Adrenal gland (tissue), 12 donors: ENCODE data around the gene WWOX. TPM values are rescaled to one million over a fixed set of nuclear protein-coding genes. Genes with fewer than 3 reads are reported as not detected.

Source experiments
- DNase-seq, 7 donors: peaks; one replicate each; pipeline ENCODE4 v3.0.0-alpha.2; 2019 to 2020
- H3K27ac ChIP-seq, 5 donors: fragments of 200-600 bp; sonication (generic) in 4 of 5; 1 replicate in 3 of 5; 2 replicates in 2 of 5; pipeline versions ENCODE4 v1.5.1 to v1.8.0; 2016 to 2020; ENCODE audit warnings: mild to moderate bottlenecking in 1 of 5
- H3K27me3 ChIP-seq: fragments of 200-600 bp; 2 replicates; pipeline ENCODE4 v1.8.0; 2021
- H3K36me3 ChIP-seq, 2 donors: fragments of 200-600 bp; replicated peaks in 1 of 2; 1 replicate in 1 of 2; 2 replicates in 1 of 2; pipeline versions ENCODE4 v1.5.1 to v1.8.0; 2018 to 2022
- H3K4me1 ChIP-seq, 2 donors: fragments of 200-600 bp; replicated peaks in 1 of 2; 1 replicate in 1 of 2; 2 replicates in 1 of 2; pipeline versions ENCODE4 v1.5.1 to v1.8.0; 2018 to 2021
- H3K4me3 ChIP-seq, 4 donors: fragments of 200-600 bp; sonication (generic) in 3 of 4; one replicate each; pipeline ENCODE4 v1.5.1; 2016 to 2018
- H3K9me3 ChIP-seq, 3 donors: fragments of 200-600 bp; sonication (generic) in 1 of 3; replicated peaks in 1 of 3; 1 replicate in 2 of 3; 2 replicates in 1 of 3; pipeline versions ENCODE4 v1.5.1 to v1.8.0; 2016 to 2021
- POLR2A ChIP-seq, 2 donors: fragments of 450-650 bp; IDR thresholded peaks; one replicate each; pipeline ENCODE4 v1.6.1; 2017; ENCODE audit warnings: antibody characterized with exemption in 2 of 2, mild to moderate bottlenecking in 2 of 2, moderate library complexity in 1 of 2
- WGBS, 4 donors: extraction: QIAGEN DNeasy Blood & Tissue Kit in 2 of 4; methylation state at CpG; one replicate each; pipeline versions ENCODE4 v1.1.5 to v1.1.7; 2013 to 2017; 5-methylcytosine and 5-hydroxymethylcytosine counted together
- intact Hi-C, 2 donors: fragments of 100-400 bp; cut with DNase I; formaldehyde crosslinking; loops; one replicate each; pipeline versions ENCODE4 v1.14.1 to v1.15.0; 2022 to 2023
- polyA plus RNA-seq, 3 donors: library from polyadenylated mRNA; stranded (reverse); fragments of 200-250 nt in 2 of 3; fragments of 350-450 nt in 1 of 3; fragmentation: Illumina TruSeq in 1 of 3; extraction: RNeasy Lipid Tissue Mini Kit (QIAGEN cat#74804) in 1 of 3; gene quantifications; one replicate each; pipeline ENCODE4 v1.2.3, GENCODE V29; 2013 to 2014
- total RNA-seq, 9 donors: library from RNA; depleted of rRNA in 4 of 9; stranded (reverse); fragments of >200 nt in 4 of 9; fragments of 120-200 nt in 1 of 9; fragmentation: NEBNext Ultra II Directional in 1 of 9; extraction: Animal tissue kit (Norgen Biotek cat#: 25700) in 1 of 9; gene quantifications; one replicate each; pipeline versions ENCODE4 v1.1.0 to v1.2.4, GENCODE V29; 2013 to 2023
- TF ChIP-seq, protein P1 (sequence below), 6 experiments: fragments of 450-650 bp in 4 of 6; fragments of 200-600 bp in 2 of 6; sonication (generic) in 1 of 6; IDR thresholded peaks; 1 replicate in 5 of 6; 2 replicates in 1 of 6; pipeline versions ENCODE4 v1.5.1 to v1.8.0; 2016 to 2021; ENCODE audit warnings: antibody characterized with exemption in 6 of 6, mild to moderate bottlenecking in 2 of 6, moderate library complexity in 1 of 6
- donor health status: healthy with polysubstance abuse.
- donor health status: Bipolar disorder and iron deficiency.
- donor health status: DM: yes; HTN: yes; CAD: no.
- donor health status: DM: no; HTN: no; CAD: no.
- donor health status: DM: no; HTN: no; CAD: no.
- donor health status: DM: yes; HTN: yes; CAD: no.

Gene WWOX
- total and polyA plus RNA-seq, 12 donors: 11.8 to 74.6 (median 20.5) TPM

DNA sequence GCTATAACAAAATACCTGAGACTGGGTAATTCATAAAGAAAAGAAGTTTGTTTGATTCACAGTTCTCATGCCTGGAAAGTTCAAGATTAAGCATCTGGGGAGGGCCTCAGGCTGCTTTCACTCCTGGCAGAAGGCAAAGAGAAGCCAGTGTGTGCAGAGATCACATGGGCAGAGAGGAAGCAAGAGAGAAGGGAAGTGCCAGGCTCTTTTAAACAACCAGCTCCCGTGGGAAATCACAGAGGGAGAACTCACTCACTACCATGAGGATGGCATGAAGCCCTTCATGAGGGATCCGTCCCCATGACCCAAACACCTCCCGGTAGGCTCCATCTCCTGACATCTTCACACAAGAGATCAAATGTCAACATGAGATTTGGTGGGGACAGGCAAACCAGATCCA lies 999.5 kb downstream of the WWOX start:
- no peak overlapping the region for H3K4me3 ChIP-seq
- H3K9me3 ChIP-seq: no peaks in the 10 kb centered on the region
- WGBS, 4 donors: 74 to 83% (median 77%) methylated on average over 3 of the region's 3 CpGs
- TF ChIP-seq, protein P1, sequence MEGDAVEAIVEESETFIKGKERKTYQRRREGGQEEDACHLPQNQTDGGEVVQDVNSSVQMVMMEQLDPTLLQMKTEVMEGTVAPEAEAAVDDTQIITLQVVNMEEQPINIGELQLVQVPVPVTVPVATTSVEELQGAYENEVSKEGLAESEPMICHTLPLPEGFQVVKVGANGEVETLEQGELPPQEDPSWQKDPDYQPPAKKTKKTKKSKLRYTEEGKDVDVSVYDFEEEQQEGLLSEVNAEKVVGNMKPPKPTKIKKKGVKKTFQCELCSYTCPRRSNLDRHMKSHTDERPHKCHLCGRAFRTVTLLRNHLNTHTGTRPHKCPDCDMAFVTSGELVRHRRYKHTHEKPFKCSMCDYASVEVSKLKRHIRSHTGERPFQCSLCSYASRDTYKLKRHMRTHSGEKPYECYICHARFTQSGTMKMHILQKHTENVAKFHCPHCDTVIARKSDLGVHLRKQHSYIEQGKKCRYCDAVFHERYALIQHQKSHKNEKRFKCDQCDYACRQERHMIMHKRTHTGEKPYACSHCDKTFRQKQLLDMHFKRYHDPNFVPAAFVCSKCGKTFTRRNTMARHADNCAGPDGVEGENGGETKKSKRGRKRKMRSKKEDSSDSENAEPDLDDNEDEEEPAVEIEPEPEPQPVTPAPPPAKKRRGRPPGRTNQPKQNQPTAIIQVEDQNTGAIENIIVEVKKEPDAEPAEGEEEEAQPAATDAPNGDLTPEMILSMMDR (IDR thresholded peaks at IDR 0.05): no peak
- TF ChIP-seq POLR2A (IDR thresholded peaks at IDR 0.05): no peak
- DNase-seq: no peak
- no peaks in the 10 kb centered on the region for H3K4me1 ChIP-seq
- H3K36me3 ChIP-seq: no peaks in the 10 kb centered on the region
- intact Hi-C loops: no loop called here
- H3K27ac ChIP-seq: no peak overlapping the region
- no peaks in the 10 kb centered on the region for H3K27me3 ChIP-seq

- 80 to 87% (median 81%) methylated on average over 2 of the region's 2 CpGs for WGBS, 4 donors
- no peaks in the 10 kb centered on the region for H3K9me3 ChIP-seq
- intact Hi-C loops: no loop called here
- no peaks in the 10 kb centered on the region for H3K4me1 ChIP-seq
- H3K27me3 ChIP-seq: no peaks in the 10 kb centered on the region
- no peaks in the 10 kb centered on the region for H3K36me3 ChIP-seq
- no peak for DNase-seq
- H3K27ac ChIP-seq: no peak overlapping the region
- no peak overlapping the region for H3K4me3 ChIP-seq
- TF ChIP-seq POLR2A (IDR thresholded peaks at IDR 0.05): no peak
- TF ChIP-seq, protein P1 (IDR thresholded peaks at IDR 0.05): no peak
These were observed 1000.3 kb downstream of the WWOX start for GRCh38 chr16:79099716-79100115.

DNA sequence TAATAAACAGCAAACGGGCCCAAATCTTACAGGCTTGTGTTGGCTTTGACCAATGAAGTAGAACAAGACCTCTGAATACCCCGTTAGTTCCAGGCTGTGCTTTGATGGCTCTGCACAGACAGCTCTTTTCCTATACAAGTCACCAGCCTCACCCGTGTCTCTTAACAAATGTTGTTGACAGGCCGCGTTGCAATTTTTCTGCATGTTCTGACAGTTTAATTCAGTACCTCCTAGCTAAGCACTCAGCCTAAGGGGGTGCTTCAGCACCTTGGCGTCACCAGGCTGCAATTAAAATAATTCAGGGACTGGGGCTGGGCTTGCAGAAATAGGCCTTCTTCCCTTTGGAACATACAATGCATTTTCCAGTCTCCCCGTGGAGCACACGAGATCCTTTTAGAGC lies 1001.0 kb downstream of the WWOX start:
- DNase-seq: no peak
- WGBS, 4 donors: 78 to 87% (median 84%) methylated on average over 8 of the region's 8 CpGs
- Histone ChIP-seq H3K36me3 (no peaks in the 10 kb centered on the region), H3K4me1 (no peaks in the 10 kb centered on the region), H3K27ac (no peak overlapping the region), H3K4me3 (no peak overlapping the region), H3K27me3 (no peaks in the 10 kb centered on the region), H3K9me3 (no peaks in the 10 kb centered on the region)
- intact Hi-C loops: no loop called here
- TF ChIP-seq, protein P1 (IDR thresholded peaks at IDR 0.05): no peak
- no peak for TF ChIP-seq POLR2A (IDR thresholded peaks at IDR 0.05)

GRCh38 chr16:79101491-79101890 lies 1002.0 kb downstream of the WWOX start:
- H3K4me3 ChIP-seq: no peak overlapping the region
- no peaks in the 10 kb centered on the region for H3K9me3 ChIP-seq
- intact Hi-C loops: no loop called here
- WGBS, 4 donors: 74 to 84% (median 81%) methylated on average over 5 of the region's 5 CpGs
- no peak for TF ChIP-seq POLR2A (IDR thresholded peaks at IDR 0.05)
- TF ChIP-seq, protein P1 (IDR thresholded peaks at IDR 0.05): no peak
- no peak overlapping the region for H3K27ac ChIP-seq
- H3K36me3 ChIP-seq: no peaks in the 10 kb centered on the region
- H3K27me3 ChIP-seq: no peaks in the 10 kb centered on the region
- no peak for DNase-seq
- no peaks in the 10 kb centered on the region for H3K4me1 ChIP-seq
